Measurements from ENCODE around the gene RNMT. TPM values are rescaled to one million over a fixed set of nuclear protein-coding genes. Genes with fewer than 3 reads are reported as not detected.
"Not testable (repeated sequence)": the region's sequence is repeated elsewhere in the genome, so short reads cannot be mapped to it uniquely, and the experiment has no call there.

RNMT gene
- total RNA-seq, 1 experiment from 2014 or later = 66.3 TPM

- no peak for DNase-seq
- no peak overlapping the region for H4K5ac ChIP-seq (ENCODE audit: insufficient read length, low read depth, low read length)
- peaks cover 5% of the 10 kb centered on the region for H3K79me1 ChIP-seq (ENCODE audit: insufficient read depth, low read depth, low read length, poor library complexity, severe bottlenecking)
- Mint-ChIP-seq H3K4me3 (no peak overlapping the region), H3K27me3 (ENCODE audit: low read depth) (no peaks in the 10 kb centered on the region), H3K9me3 (peaks cover 23 to 37% of the 10 kb centered on the region in 2 experiments; a peak in 4 of 5 replicates), H3K36me3 (ENCODE audit: insufficient read depth in 1 of 3, low read depth in 3 of 3) (peaks cover 13 to 25% (median 25%) of the 10 kb centered on the region in 3 experiments), H3K4me1 (peaks cover 3 to 4% of the 10 kb centered on the region in 2 experiments; a peak in 3 of 4 replicates), H3K27ac (no peak overlapping the region)
- no peak overlapping the region for H3K27ac ChIP-seq (ENCODE audit: insufficient read length, low read depth, low read length)
- no peak overlapping the region for H2AK5ac ChIP-seq (ENCODE audit: insufficient read length, low read length)
- no peaks in the 10 kb centered on the region for H3K4me1 ChIP-seq (ENCODE audit: insufficient read depth, low read length)
- H3K14ac ChIP-seq (ENCODE audit: insufficient read depth, low read length) = 0 out of 2 replicates have a peak overlapping the region, but pooled peaks have one; percentile 63
- WGBS (ENCODE audit: extremely low coverage, insufficient read length, low lambda C conversion rate) = no CpG with 5 or more reads among the region's 21 CpGs
- no peaks in the 10 kb centered on the region for H3K23me2 ChIP-seq (ENCODE audit: insufficient read length, low read depth, low read length, poor library complexity, severe bottlenecking)
- peaks cover 4% of the 10 kb centered on the region; the same call in 1 of the 2 replicates for H3K79me2 ChIP-seq (ENCODE audit: insufficient read depth, low read length)
- no peak overlapping the region for H2BK120ac ChIP-seq (ENCODE audit: low read depth, low read length, poor library complexity, severe bottlenecking)
- no peak overlapping the region for H2BK12ac ChIP-seq (ENCODE audit: insufficient read length, low read depth, low read length)
- H3K9me3 ChIP-seq (ENCODE audit: control insufficient read depth, low read depth, low read length) = no peaks in the 10 kb centered on the region
- no peak overlapping the region for H2BK20ac ChIP-seq (ENCODE audit: low read depth, low read length, poor library complexity, severe bottlenecking)
- TF ChIP-seq, protein P1, sequence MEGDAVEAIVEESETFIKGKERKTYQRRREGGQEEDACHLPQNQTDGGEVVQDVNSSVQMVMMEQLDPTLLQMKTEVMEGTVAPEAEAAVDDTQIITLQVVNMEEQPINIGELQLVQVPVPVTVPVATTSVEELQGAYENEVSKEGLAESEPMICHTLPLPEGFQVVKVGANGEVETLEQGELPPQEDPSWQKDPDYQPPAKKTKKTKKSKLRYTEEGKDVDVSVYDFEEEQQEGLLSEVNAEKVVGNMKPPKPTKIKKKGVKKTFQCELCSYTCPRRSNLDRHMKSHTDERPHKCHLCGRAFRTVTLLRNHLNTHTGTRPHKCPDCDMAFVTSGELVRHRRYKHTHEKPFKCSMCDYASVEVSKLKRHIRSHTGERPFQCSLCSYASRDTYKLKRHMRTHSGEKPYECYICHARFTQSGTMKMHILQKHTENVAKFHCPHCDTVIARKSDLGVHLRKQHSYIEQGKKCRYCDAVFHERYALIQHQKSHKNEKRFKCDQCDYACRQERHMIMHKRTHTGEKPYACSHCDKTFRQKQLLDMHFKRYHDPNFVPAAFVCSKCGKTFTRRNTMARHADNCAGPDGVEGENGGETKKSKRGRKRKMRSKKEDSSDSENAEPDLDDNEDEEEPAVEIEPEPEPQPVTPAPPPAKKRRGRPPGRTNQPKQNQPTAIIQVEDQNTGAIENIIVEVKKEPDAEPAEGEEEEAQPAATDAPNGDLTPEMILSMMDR (conservative IDR thresholded peaks at IDR 0.05) = no peak
- H3K18ac ChIP-seq (ENCODE audit: insufficient read length, low read depth, low read length) = peak overlapping the region; percentile 7
- H2AFZ ChIP-seq (ENCODE audit: low read length) = no peak overlapping the region
- H3K27me3 ChIP-seq (ENCODE audit: insufficient read depth, low read length) = no peaks in the 10 kb centered on the region
- H3K4me2 ChIP-seq (ENCODE audit: insufficient read depth, insufficient read length, low read length) = no peak overlapping the region
- no peak overlapping the region for H3K23ac ChIP-seq (ENCODE audit: insufficient read length, low read depth, low read length)
- H2BK15ac ChIP-seq (ENCODE audit: low read depth, low read length) = no peak overlapping the region
- no peaks in the 10 kb centered on the region for H4K20me1 ChIP-seq (ENCODE audit: control insufficient read depth, insufficient read depth, insufficient read length)
- no peak overlapping the region for H4K8ac ChIP-seq (replicated peaks; ENCODE audit: insufficient read length, low read depth, low read length)
- H3K9ac ChIP-seq (ENCODE audit: extremely low read depth, insufficient read length, low read length) = no peak overlapping the region
- H3K56ac ChIP-seq (ENCODE audit: insufficient read length, low read depth, low read length) = no peak overlapping the region
- no peak overlapping the region for H4K91ac ChIP-seq (ENCODE audit: insufficient read length, low read depth, low read length)
- no peak overlapping the region for H2BK5ac ChIP-seq (ENCODE audit: insufficient read length, low read length)
- no peak overlapping the region for H3T11ph ChIP-seq (ENCODE audit: low read length)
- H3K4ac ChIP-seq (ENCODE audit: low read depth, low read length) = no peak overlapping the region
Observed at GRCh38 chr18:13688191-13689136, 38.0 kb upstream of the RNMT start.

DNA sequence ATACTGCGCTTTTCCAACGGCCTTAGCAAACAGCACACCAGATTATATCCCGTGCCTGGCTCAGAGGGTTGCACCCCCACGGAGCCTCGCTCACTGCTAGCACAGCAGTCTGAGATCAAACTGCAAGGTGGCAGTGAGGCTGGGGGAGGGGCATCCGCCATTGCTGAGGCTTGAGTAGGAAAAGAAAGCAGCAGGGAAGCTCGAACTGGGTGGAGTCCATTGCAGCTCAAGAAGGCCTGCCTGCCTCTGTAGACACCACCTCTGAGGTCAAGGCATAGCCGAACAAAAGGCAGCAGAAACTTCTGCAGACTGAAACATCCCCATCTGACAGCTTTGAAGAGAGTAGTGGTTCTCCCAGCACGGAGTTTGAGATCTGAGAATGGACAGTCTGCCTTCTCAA, 36.4 kb upstream of the RNMT start:
- H3K23me2 ChIP-seq (ENCODE audit: insufficient read length, low read depth, low read length, poor library complexity, severe bottlenecking); H4K20me1 ChIP-seq (ENCODE audit: control insufficient read depth, insufficient read depth, insufficient read length); H3T11ph ChIP-seq (ENCODE audit: low read length); H3K23ac ChIP-seq (ENCODE audit: insufficient read length, low read depth, low read length); H3K9ac ChIP-seq (ENCODE audit: extremely low read depth, insufficient read length, low read length); H3K27ac ChIP-seq (ENCODE audit: insufficient read length, low read depth, low read length); DNase-seq; H4K5ac ChIP-seq (ENCODE audit: insufficient read length, low read depth, low read length); H3K4me1 Mint-ChIP-seq; H3K27ac Mint-ChIP-seq; H3K79me2 ChIP-seq (ENCODE audit: insufficient read depth, low read length); H2BK12ac ChIP-seq (ENCODE audit: insufficient read length, low read depth, low read length); H3K27me3 ChIP-seq (ENCODE audit: insufficient read depth, low read length); H3K4me3 Mint-ChIP-seq; H2BK15ac ChIP-seq (ENCODE audit: low read depth, low read length); H2AK5ac ChIP-seq (ENCODE audit: insufficient read length, low read length); H3K4me2 ChIP-seq (ENCODE audit: insufficient read depth, insufficient read length, low read length); H3K9me3 ChIP-seq (ENCODE audit: control insufficient read depth, low read depth, low read length); H3K56ac ChIP-seq (ENCODE audit: insufficient read length, low read depth, low read length); H4K91ac ChIP-seq (ENCODE audit: insufficient read length, low read depth, low read length); H2BK20ac ChIP-seq (ENCODE audit: low read depth, low read length, poor library complexity, severe bottlenecking); H3K4me1 ChIP-seq (ENCODE audit: insufficient read depth, low read length); H3K27me3 Mint-ChIP-seq (ENCODE audit: low read depth); H2AFZ ChIP-seq (ENCODE audit: low read length); H3K14ac ChIP-seq (ENCODE audit: insufficient read depth, low read length); H3K79me1 ChIP-seq (ENCODE audit: insufficient read depth, low read depth, low read length, poor library complexity, severe bottlenecking); H2BK120ac ChIP-seq (ENCODE audit: low read depth, low read length, poor library complexity, severe bottlenecking); H2BK5ac ChIP-seq (ENCODE audit: insufficient read length, low read length); H3K4ac ChIP-seq (ENCODE audit: low read depth, low read length); H3K18ac ChIP-seq (ENCODE audit: insufficient read length, low read depth, low read length); H4K8ac ChIP-seq (replicated peaks; ENCODE audit: insufficient read length, low read depth, low read length): not testable (repeated sequence)
- H3K9me3 Mint-ChIP-seq = peaks cover 28 to 52% of the 10 kb centered on the region in 2 experiments; a peak in 4 of 5 replicates
- no CpG with 5 or more reads among the region's 9 CpGs for WGBS (ENCODE audit: extremely low coverage, insufficient read length, low lambda C conversion rate)
- peaks cover 13 to 31% (median 30%) of the 10 kb centered on the region in 3 experiments for H3K36me3 Mint-ChIP-seq (ENCODE audit: insufficient read depth in 1 of 3, low read depth in 3 of 3)
